Measurements from ENCODE around the gene ESD.
"Not testable (repeated sequence)": the region's sequence is repeated elsewhere in the genome, so short reads cannot be mapped to it uniquely, and the experiment has no call there.

ESD gene

GRCh38 chr13:46795321-46795720 lies 1.6 kb downstream of the ESD start:
- no peak for DNase-seq (ENCODE audit: low spot score)

DNA sequence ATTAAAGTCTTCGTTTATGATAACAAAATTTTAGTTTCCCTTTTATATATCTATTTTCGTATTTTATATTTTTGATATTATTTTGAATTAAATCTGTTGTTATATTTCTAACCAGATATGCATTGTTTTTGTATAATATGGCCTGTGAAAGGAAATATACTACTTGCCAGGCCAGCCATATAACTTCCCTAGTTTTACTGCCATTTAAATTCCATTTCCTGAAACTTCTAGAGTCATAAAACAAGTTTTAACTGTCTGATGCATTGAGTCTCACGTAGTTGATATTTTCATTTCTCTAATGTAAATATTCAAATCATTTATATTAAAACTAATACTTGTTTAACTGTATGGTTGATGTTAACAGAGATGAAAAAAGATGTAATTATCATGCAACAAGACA lies 13.5 kb downstream of the ESD start:
- no peak for DNase-seq (ENCODE audit: low spot score)

DNA sequence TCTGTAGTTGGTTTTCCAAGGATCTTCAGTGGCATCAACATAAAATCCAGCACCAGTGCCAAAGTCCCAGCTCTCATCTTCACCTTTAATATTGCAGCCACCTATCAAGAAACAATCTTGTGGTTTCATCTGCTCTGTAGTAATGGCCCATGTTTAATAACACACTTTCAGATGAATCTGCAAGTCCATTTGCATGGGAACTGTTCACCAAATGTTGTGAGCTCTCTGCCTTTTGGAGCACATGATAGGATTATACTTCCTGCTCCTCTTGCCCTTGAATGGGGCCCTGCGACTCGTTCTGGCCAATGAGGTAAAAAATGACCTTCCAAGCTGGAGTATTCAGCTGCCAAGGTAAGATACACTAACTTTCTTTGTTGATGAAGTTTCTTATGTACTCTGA lies 14.3 kb downstream of the ESD start:
- DNase-seq (ENCODE audit: low spot score), result no peak

DNA sequence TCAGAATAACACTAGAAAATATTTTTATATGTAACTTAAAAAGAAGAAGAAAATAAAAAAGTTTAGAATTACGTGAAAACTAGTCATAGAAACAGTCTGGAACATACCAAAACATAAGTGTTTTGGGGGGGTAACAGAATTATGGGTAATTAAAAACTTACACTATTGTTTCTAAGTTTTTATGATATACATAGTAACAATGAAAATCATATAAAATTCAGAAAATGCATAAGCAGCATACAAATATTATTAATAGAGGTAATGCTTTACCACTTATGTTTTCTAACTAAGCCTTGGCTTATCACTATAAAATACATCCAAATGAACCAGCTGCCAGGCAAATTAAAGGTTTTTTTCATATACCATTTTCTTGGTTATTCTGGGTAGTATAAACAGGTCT lies 14.9 kb downstream of the ESD start:
- no peak for DNase-seq (ENCODE audit: low spot score)

DNA sequence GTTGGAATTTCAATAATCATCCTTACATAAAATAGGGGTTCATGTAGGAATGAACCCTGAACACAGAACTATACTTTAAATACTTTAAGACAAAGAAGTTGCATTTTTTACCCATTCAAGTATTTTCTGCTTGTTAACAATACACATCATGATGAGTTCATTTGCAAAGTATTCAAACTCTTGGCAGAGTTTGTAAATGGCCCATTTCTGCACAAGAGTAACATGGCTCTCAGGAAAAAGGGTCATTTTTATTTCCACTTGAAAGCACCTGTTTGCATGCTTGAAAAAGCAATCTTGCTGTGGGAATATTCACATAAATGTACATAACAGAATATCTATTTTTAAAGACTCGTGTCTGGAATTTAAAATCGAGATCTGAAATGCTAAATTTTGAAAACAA lies 18.1 kb downstream of the ESD start:
- no peak for DNase-seq (ENCODE audit: low spot score)

GRCh38 chr13:46778095-46778494 lies 18.9 kb downstream of the ESD start:
- DNase-seq (ENCODE audit: low spot score), result no peak

GRCh38 chr13:46775385-46776107 lies 21.4 kb downstream of the ESD start:
- DNase-seq (ENCODE audit: low spot score), result no peak

- no peak for DNase-seq (ENCODE audit: low spot score)
Observed at GRCh38 chr13:46773541-46773940, 23.4 kb downstream of the ESD start.

GRCh38 chr13:46771693-46772092 lies 25.3 kb downstream of the ESD start:
- DNase-seq (ENCODE audit: low spot score), result no peak

DNA sequence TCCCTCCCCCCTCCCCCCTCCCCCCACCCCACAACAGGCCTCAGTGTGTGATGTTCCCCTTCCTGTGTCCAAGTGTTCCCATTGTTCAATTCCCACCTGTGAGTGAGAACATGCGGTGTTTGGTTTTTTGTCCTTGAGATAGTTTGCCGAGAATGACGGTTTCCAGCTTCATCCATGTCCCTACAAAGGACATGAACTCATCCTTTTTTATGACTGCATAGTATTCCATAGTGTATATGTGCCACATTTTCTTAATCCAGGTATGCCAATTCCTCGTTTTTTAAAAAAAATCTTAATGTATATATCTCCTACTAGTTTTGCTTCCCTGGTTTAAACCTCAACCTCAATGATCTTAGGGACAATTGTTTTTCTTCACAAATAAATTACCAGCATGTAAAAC lies 27.0 kb downstream of the ESD start:
- DNase-seq (ENCODE audit: low spot score), result not testable (repeated sequence)

DNA sequence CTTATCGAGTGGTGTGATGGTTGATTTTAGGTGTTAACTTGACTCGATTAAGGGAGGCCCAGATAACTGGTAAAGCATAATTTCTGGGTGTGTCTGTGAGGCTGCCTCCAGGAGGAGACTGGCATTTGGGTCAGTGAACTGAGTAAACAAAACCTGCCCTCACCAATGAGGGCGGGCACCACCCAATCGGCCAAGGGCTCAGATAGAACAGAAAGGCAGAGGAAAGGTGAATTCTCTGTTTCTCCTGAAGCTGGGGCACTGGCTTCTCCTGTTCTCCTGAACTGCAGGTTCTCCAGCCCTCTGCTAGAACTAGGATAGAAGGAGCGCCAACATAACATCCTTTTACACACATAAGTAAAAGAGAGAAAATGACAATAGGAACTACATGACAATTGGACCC lies 35.1 kb downstream of the ESD start:
- no peak for DNase-seq (ENCODE audit: low spot score)

DNA sequence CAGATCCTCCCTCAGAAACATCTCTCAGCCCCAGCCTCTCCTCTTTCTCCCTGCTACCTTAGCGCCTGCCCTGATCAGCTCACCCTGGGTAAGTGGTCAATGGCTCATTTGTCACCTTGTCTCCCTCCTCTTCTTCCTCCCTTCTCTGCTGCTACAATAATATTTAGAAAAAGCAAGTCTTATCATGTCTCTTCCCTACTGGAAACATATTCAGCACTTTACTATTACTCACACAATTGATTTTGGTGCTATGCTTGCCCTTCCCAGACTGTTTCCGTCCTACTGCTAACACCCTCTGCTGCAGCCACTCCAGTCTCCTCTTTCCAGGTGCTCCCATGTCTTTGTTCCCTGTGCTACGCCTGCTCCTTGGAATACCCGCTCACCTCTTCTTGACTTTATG lies 35.8 kb downstream of the ESD start:
- no peak for DNase-seq (ENCODE audit: low spot score)

DNA sequence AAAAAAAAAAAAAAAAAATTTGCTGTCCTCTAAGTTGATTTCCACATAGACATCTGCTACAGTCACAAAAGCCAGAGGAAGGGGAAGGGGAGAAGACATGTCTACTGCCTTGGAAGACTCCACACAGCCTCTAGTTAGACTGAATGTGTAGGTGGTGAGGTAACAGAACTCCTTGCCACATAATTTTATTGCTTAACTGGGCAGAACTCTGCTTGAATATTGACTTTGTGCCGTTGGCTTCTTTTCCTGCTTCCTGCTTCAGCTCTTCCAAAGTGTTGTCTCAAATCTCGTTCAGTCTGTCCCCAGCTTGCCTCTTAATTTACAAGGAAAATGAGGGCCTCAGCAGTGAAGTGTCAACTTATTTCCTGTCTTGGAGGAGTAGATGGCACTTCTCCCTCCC lies 37.1 kb downstream of the ESD start:
- DNase-seq (ENCODE audit: low spot score), result no peak

GRCh38 chr13:46757640-46758039 lies 39.3 kb downstream of the ESD start:
- no peak for DNase-seq (ENCODE audit: low spot score)

- no peak for DNase-seq (ENCODE audit: low spot score)
Observed at GRCh38 chr13:46756977-46757376, 40.0 kb downstream of the ESD start.

DNA sequence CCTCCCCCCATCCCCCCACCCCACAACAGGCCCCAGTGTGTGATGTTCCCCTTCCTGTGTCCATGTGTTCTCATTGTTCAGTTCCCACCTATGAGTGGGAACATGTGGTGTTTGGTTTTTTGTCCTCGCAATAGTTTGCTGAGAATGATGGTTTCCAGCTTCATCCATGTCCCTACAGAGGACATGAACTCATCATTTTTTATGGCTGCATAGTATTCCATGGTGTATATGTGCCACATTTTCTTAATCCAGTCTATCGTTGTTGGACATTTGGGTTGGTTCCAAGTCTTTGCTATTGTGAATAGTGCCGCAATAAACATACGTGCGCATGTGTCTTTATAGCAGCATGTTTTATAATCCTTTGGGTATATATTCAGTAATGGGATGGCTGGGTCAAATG lies 41.5 kb downstream of the ESD start:
- DNase-seq (ENCODE audit: low spot score), result not testable (repeated sequence)

GRCh38 chr13:46754812-46755211 lies 42.1 kb downstream of the ESD start:
- DNase-seq (ENCODE audit: low spot score), result no peak

- no peak for DNase-seq (ENCODE audit: low spot score)
Observed at GRCh38 chr13:46753917-46754316, 43.0 kb downstream of the ESD start.

GRCh38 chr13:46753137-46753536 lies 43.8 kb downstream of the ESD start:
- DNase-seq (ENCODE audit: low spot score), result no peak

DNA sequence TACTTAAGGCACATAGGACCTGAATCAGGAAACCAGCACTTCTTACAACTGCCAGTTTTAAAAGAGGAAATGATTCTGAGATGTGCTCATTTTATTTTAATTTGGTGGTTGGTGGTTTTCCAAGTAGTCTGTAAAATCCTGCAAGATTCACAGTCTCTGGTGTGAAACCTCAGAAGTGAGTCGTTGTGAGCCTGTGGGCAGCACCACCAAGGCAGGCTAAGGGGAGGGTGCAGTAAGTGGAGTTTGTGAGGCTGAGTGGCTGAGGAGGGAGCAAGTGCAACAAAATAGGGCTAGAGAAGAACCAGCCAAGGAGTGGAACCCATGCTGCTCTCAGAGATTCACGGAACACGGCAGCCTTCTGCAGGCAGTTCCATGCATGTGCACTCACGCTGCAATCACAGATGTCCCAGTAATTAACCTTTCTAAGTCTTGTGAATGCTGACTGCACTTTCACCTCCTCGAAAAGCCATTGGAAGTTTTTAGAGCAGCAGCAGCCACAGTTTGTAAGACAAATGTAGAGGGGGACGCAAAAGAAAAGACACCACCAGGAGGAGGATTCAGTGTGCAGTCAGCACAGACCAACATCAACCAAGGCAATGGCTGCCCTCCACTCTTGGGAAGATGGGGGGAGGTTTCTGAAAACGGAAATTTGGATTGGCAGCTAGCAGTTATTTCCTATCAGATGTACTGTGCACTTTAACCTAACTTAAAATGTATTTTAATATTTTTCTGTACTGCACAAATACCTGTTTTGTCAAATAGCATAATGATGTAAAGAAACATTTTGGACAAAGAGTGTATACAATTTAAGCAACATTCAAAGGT lies 44.9 kb downstream of the ESD start:
- DNase-seq (ENCODE audit: low spot score), result no peak

DNA sequence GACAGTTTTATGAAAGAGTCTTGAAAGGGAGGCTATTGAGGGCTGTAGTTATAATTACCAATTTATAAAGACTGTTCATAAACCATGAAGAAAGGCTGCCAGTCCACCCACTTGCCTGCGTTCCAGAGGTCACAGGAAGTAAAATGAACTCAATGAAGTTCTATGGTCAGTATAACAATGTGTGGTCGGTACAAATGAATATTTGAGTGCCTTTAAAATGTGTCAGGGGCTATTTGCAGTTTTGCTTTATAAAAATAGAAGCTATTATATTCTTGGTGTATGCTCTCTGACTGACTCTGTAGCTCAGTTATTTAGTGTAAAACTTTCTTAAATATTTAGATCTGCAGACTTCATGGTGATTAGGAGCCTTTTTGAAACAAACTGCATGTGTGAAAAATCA lies 47.0 kb downstream of the ESD start:
- no peak for DNase-seq (ENCODE audit: low spot score)

DNA sequence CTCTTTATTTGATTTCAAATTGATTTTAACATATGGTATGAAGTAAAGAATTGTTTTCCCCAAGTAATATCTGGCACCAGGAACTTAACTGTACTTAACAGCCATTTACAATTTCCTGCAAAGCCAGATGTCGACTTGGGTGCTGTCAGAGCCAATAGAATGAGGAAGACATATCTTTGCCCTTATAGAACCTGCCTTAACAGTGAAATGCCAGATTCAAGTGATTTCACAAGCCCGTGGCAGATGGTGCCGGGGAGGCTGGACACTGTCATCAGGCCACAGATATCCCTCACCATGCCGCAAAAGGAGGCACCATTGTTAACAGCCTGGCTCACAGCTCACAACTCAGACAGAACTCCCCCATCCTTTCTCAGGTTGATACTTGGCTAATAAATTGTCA lies 48.7 kb downstream of the ESD start:
- DNase-seq (ENCODE audit: low spot score), result no peak

DNA sequence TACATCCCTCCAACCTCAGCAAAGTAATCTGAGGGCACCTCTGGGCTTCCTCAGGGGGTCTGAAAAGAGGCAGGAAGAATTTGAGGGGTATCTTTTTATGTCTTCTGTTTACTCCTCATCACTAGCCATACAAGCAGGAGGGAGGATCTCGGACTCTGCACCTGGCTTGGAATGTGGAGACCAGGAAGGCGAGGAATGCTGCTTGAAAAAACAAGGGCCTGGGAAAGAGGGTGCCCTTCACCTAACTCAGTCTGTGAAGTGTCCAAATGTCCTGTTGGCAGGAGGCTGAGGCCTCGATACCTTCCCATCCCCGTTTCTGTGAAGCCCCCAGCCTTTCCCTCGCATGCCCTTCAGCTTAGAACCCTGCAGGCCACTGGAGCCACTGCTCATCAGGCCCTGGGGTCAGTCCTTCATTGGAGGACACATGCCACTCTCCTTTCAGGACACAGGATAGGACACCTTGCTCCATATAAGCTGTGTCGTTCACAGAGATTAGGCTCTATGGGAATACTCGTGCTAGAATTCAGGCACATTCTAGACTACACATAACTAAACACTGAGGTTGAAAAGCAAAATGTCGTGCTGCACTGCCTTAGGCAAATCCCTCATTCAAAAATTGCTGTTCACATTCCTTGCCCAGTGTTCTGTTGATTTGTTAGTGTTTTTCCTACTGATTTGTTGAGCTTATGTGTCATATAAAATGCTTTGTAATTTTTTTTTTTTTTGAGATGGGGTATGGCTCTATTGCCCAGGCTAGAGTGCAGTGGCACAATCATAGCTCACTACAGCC lies 49.7 kb downstream of the ESD start:
- no peak for DNase-seq (ENCODE audit: low spot score)

Data from SW480 (cell line).